ENCODE measurements around the gene ARHGAP26. TPM values are rescaled to one million over a fixed set of nuclear protein-coding genes. Genes with fewer than 3 reads are reported as not detected.

ARHGAP26 gene
- total and polyA plus RNA-seq, 5 donors from 2014 or later: 2.8 to 40.5 (median 5.4) TPM

DNA sequence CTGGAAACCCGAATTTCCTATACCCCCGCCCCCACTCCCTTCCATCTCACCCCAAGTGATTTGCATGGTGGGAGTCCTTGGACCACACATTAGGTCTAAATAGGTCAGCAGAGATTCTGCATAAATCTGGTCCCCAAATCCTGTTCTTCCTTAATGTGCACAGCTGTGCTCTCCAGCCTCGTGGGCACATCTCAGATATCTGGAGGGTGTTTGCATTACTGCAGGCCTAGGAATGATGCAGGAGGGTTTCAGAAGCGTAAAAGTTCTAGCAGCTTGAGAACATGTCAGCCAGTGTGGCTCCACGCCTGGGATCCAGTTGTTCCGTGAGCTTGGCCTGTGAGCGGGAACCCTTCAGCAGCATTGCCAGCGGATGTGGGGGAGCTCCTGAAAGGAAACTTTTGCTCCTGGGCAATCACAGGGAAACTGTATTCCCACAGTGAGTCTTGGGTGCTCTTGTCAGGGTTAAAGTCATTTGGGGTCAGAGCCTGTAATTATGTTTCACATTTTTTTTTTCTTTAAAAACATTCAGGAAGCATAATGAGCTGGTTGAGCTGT lies 12.9 kb downstream of the ARHGAP26 start:
- Histone ChIP-seq H3K27me3 (ENCODE audit: control insufficient read depth, insufficient read depth, low read length) (no peaks in the 10 kb centered on the region), H3K27ac (ENCODE audit: insufficient read depth, low read length, poor library complexity, severe bottlenecking) (no peak overlapping the region), H3K4me1 (ENCODE audit: control insufficient read depth, insufficient read depth, low read length, poor library complexity, severe bottlenecking) (peaks cover 19% of the 10 kb centered on the region), H3K9me3 (ENCODE audit: control insufficient read depth in 2 of 2, low read length in 2 of 2) (no peaks in the 10 kb centered on the region), H3K36me3 (ENCODE audit: control insufficient read depth, insufficient read depth, low read length) (no peaks in the 10 kb centered on the region), H3K4me3 (ENCODE audit: low read depth, low read length) (no peak overlapping the region)
- Mint-ChIP-seq H3K4me1 (peaks cover 7 to 44% (median 29%) of the 10 kb centered on the region in 4 donors), H3K36me3 (no peaks in the 10 kb centered on the region), H3K27ac (no peak overlapping the region), H3K27me3 (no peaks in the 10 kb centered on the region), H3K4me3 (peak overlapping the region in 2 of 4 donors; percentile 19 to 45), H3K9me3 (no peaks in the 10 kb centered on the region)
- ATAC-seq (ENCODE audit: low read depth in 2 of 2) (no peak), DNase-seq (no peak)

DNA sequence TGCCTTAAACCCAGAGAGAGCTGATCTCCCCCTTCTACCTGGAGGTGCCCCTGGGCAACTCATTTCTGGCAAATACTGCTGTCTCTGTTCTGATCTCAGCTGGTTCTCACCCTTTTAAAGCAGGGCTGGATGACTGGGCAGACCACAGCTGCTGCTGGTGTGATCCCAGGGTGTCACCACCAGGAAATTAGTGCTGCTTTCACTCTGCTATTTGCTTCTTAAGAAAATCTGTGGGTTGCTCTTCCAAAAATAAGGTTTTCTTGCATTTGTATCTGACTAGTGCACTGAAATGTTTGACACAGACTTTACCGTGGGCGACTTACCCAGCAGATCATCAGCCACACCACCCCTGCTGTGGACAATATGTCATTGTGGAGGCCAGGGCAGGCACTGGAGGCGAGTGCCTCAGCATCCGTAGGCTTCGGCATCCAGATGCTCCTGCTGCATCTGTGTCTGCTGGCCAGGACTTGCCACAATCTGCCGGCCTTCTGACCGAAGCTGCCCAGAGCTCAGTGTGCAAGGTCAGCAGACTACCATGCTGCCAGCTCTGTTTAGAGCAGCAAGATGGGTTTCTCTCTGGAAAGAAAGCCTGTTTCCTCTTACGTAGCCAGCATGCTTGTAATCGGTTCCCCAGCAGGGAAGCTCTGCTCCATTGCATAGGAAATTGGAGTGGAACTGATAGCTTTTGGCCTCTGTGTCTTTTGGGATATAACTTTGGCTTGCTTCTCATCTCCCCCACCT lies 13.6 kb downstream of the ARHGAP26 start:
- peak overlapping the region; percentile 42 to 87 (median 76) for H3K27ac Mint-ChIP-seq
- Histone ChIP-seq H3K4me3 (ENCODE audit: low read depth, low read length) (peak overlapping the region; percentile 42), H3K9me3 (ENCODE audit: control insufficient read depth in 2 of 2, low read length in 2 of 2) (no peaks in the 10 kb centered on the region), H3K27ac (ENCODE audit: insufficient read depth, low read length, poor library complexity, severe bottlenecking) (no peak overlapping the region), H3K27me3 (ENCODE audit: control insufficient read depth, insufficient read depth, low read length) (no peaks in the 10 kb centered on the region), H3K4me1 (ENCODE audit: control insufficient read depth, insufficient read depth, low read length, poor library complexity, severe bottlenecking) (peaks cover 19% of the 10 kb centered on the region), H3K36me3 (ENCODE audit: control insufficient read depth, insufficient read depth, low read length) (no peaks in the 10 kb centered on the region)
- H3K27me3 Mint-ChIP-seq: no peaks in the 10 kb centered on the region
- peaks cover 1% of the 10 kb centered on the region for H3K36me3 Mint-ChIP-seq
- peak overlapping the region; percentile 47 to 78 (median 60) for H3K4me3 Mint-ChIP-seq
- ATAC-seq (ENCODE audit: low read depth in 2 of 2): peak; percentile 52 to 56
- DNase-seq: peak in 1 of 3 donors; percentile 63
- peaks cover 7 to 42% (median 26%) of the 10 kb centered on the region in 4 donors for H3K4me1 Mint-ChIP-seq
- no peaks in the 10 kb centered on the region for H3K9me3 Mint-ChIP-seq

DNA sequence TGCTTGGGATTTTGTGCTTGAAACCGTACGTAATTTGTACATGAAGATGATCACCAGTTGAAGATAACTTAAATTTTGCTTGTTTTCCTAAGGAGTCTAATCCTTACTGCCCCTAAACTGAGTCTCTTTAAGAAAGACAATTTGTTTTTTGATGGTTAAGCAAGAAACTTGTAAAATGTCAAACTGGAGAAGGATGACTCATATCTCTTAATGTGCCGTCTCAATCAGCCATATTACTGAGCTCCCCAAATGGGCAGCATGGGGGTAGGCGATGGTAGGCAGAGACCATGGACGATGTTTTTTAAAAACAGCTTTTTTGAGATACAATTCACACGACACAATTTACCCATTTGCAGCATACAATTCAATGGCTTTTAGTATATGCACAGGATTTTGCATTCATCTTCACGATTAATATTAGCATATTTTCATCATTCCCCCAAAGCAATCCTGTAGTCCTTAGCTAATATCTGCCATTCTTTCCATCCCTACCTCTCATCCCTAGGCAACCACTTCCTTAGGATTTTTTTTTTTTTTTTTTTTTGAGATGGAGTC lies 14.3 kb downstream of the ARHGAP26 start:
- Mint-ChIP-seq H3K9me3 (no peaks in the 10 kb centered on the region), H3K27me3 (no peaks in the 10 kb centered on the region), H3K4me3 (peak overlapping the region; percentile 47 to 78 (median 60)), H3K27ac (peak overlapping the region; percentile 42 to 87 (median 76)), H3K36me3 (peaks cover 3% of the 10 kb centered on the region), H3K4me1 (peaks cover 7 to 36% (median 23%) of the 10 kb centered on the region in 4 donors)
- H3K9me3 ChIP-seq (ENCODE audit: control insufficient read depth in 2 of 2, low read length in 2 of 2): no peaks in the 10 kb centered on the region
- peaks cover 19% of the 10 kb centered on the region for H3K4me1 ChIP-seq (ENCODE audit: control insufficient read depth, insufficient read depth, low read length, poor library complexity, severe bottlenecking)
- H3K27ac ChIP-seq (ENCODE audit: insufficient read depth, low read length, poor library complexity, severe bottlenecking): no peak overlapping the region
- DNase-seq: no peak
- H3K27me3 ChIP-seq (ENCODE audit: control insufficient read depth, insufficient read depth, low read length): no peaks in the 10 kb centered on the region
- H3K36me3 ChIP-seq (ENCODE audit: control insufficient read depth, insufficient read depth, low read length): no peaks in the 10 kb centered on the region
- no peak for ATAC-seq (ENCODE audit: low read depth in 2 of 2)
- H3K4me3 ChIP-seq (ENCODE audit: low read depth, low read length): peak overlapping the region; percentile 42

DNA sequence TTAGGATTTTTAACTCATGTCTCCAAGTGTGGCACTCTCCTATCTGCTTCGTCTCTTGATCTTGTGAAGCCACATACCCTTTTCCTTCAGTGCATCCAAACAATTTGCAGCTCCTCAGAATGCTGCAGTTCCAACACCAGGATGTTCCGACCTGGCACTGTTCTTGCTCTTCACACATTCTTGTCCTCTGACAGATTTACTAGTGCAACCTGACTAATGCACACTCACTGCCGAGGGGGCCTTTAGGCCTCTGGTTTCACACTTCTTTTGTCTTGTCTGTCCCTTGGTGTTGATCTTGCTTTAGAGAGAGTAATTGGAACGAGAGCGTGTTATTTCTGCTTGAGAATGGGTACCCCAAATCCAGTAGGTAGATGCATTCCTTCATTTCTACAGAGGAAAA lies 15.0 kb downstream of the ARHGAP26 start:
- Mint-ChIP-seq H3K4me1 (peaks cover 0 to 36% (median 22%) of the 10 kb centered on the region in 4 donors), H3K27me3 (no peaks in the 10 kb centered on the region), H3K9me3 (no peaks in the 10 kb centered on the region), H3K36me3 (peaks cover 3% of the 10 kb centered on the region), H3K27ac (no peak overlapping the region), H3K4me3 (no peak overlapping the region)
- no peaks in the 10 kb centered on the region for H3K9me3 ChIP-seq (ENCODE audit: control insufficient read depth in 2 of 2, low read length in 2 of 2)
- no peaks in the 10 kb centered on the region for H3K27me3 ChIP-seq (ENCODE audit: control insufficient read depth, insufficient read depth, low read length)
- H3K27ac ChIP-seq (ENCODE audit: insufficient read depth, low read length, poor library complexity, severe bottlenecking): no peak overlapping the region
- peaks cover 19% of the 10 kb centered on the region for H3K4me1 ChIP-seq (ENCODE audit: control insufficient read depth, insufficient read depth, low read length, poor library complexity, severe bottlenecking)
- H3K36me3 ChIP-seq (ENCODE audit: control insufficient read depth, insufficient read depth, low read length): no peaks in the 10 kb centered on the region
- H3K4me3 ChIP-seq (ENCODE audit: low read depth, low read length): no peak overlapping the region
- no peak for DNase-seq
- ATAC-seq (ENCODE audit: low read depth in 2 of 2): no peak

DNA sequence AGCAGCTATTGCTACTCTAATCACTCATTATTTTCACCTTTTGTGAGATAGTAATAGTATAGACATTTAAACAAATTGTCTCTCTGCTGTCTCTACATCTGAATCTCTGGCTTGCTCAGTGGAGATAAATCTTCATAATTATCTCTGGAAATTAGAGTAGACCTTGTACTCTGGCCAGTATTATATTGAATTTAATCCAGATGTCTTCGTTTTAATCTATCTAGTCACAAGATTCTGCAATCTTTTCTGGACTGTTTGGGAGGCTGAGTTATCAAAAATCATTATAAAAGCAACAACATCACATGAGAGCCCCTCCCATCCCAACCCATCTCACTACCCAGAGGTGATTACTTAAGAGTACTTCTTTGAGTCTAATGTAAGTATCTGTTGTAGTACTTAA lies 19.0 kb downstream of the ARHGAP26 start:
- DNase-seq: no peak
- Mint-ChIP-seq H3K27me3 (no peaks in the 10 kb centered on the region), H3K4me1 (peaks cover 0 to 19% (median 16%) of the 10 kb centered on the region in 4 donors), H3K4me3 (no peak overlapping the region), H3K36me3 (peaks cover 8% of the 10 kb centered on the region), H3K9me3 (no peaks in the 10 kb centered on the region), H3K27ac (no peak overlapping the region)
- Histone ChIP-seq H3K27ac (ENCODE audit: insufficient read depth, low read length, poor library complexity, severe bottlenecking) (no peak overlapping the region), H3K9me3 (ENCODE audit: control insufficient read depth in 2 of 2, low read length in 2 of 2) (no peaks in the 10 kb centered on the region), H3K4me3 (ENCODE audit: low read depth, low read length) (no peak overlapping the region), H3K4me1 (ENCODE audit: control insufficient read depth, insufficient read depth, low read length, poor library complexity, severe bottlenecking) (peaks cover 8% of the 10 kb centered on the region), H3K27me3 (ENCODE audit: control insufficient read depth, insufficient read depth, low read length) (no peaks in the 10 kb centered on the region), H3K36me3 (ENCODE audit: control insufficient read depth, insufficient read depth, low read length) (no peaks in the 10 kb centered on the region)
- ATAC-seq (ENCODE audit: low read depth in 2 of 2): no peak

DNA sequence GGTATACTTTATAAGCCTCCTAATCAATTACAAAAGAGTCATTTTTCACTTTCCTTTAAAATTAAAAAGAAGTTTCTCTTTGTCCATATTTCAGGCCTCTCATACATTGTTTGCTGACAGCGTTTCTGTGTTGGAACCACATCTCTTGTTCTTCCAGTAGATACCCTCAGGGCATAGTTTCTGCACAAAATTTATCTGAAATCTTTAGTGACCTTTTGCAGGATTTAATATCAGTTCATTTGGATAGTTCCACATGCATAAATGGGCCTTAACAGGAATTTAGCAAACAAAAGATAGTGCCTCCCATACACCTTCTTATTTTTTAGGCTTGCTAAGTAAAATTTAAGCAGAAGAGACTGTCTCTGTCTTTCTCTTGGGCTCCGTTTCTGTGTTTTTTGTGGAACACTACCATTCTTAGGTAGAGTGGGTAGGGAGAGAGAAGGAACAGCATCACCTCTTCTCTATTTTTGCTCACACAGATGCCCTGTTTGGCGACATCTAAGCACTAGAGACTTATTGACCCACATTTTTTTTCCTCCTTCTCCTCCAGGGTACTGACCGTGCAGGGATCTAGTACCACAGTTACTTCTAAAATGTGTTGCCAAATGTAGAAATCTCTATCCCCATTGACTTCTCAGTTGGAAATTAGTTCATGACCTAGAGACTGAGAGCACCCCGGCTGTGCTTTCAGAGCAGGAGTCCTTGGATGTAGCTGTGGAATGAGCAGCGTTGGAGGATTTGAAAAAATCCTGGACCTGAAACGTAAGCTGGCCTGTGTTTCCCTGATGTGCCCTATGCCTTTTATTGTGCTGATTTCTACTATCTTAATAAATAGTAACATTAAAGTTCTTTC lies 22.1 kb downstream of the ARHGAP26 start:
- no peak overlapping the region for H3K4me3 Mint-ChIP-seq
- no peaks in the 10 kb centered on the region for H3K27me3 Mint-ChIP-seq
- Histone ChIP-seq H3K27me3 (ENCODE audit: control insufficient read depth, insufficient read depth, low read length) (no peaks in the 10 kb centered on the region), H3K9me3 (ENCODE audit: control insufficient read depth in 2 of 2, low read length in 2 of 2) (no peaks in the 10 kb centered on the region), H3K27ac (ENCODE audit: insufficient read depth, low read length, poor library complexity, severe bottlenecking) (no peak overlapping the region), H3K36me3 (ENCODE audit: control insufficient read depth, insufficient read depth, low read length) (no peaks in the 10 kb centered on the region), H3K4me1 (ENCODE audit: control insufficient read depth, insufficient read depth, low read length, poor library complexity, severe bottlenecking) (no peaks in the 10 kb centered on the region), H3K4me3 (ENCODE audit: low read depth, low read length) (no peak overlapping the region)
- DNase-seq: no peak
- H3K4me1 Mint-ChIP-seq: peaks cover 0 to 18% (median 9%) of the 10 kb centered on the region in 4 donors
- H3K27ac Mint-ChIP-seq: no peak overlapping the region
- H3K9me3 Mint-ChIP-seq: no peaks in the 10 kb centered on the region
- peaks cover 8% of the 10 kb centered on the region for H3K36me3 Mint-ChIP-seq
- ATAC-seq (ENCODE audit: low read depth in 2 of 2): no peak

DNA sequence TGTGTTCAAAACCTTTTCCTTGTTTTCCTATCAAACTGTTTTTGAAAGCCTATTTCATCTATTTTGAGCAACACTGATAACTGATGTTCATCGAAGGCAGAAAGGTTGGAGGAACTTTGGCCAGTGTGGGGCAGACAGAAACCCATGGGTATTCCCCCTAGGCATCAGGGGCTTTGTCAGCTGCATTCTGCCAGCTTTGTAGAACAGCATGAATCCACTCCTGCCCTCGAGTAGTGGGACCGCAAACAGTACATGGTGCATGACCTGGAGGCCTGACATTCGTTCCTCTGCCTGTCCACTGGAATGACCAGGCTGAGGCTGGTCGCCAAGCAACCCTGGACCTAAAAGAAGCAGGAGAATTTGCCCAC lies 22.7 kb downstream of the ARHGAP26 start:
- Histone ChIP-seq H3K36me3 (ENCODE audit: control insufficient read depth, insufficient read depth, low read length) (no peaks in the 10 kb centered on the region), H3K9me3 (ENCODE audit: control insufficient read depth in 2 of 2, low read length in 2 of 2) (no peaks in the 10 kb centered on the region), H3K4me3 (ENCODE audit: low read depth, low read length) (no peak overlapping the region), H3K27me3 (ENCODE audit: control insufficient read depth, insufficient read depth, low read length) (no peaks in the 10 kb centered on the region), H3K4me1 (ENCODE audit: control insufficient read depth, insufficient read depth, low read length, poor library complexity, severe bottlenecking) (peaks cover under 1% of the 10 kb centered on the region), H3K27ac (ENCODE audit: insufficient read depth, low read length, poor library complexity, severe bottlenecking) (no peak overlapping the region)
- H3K9me3 Mint-ChIP-seq: no peaks in the 10 kb centered on the region
- DNase-seq (no peak), ATAC-seq (ENCODE audit: low read depth in 2 of 2) (no peak)
- no peak overlapping the region for H3K4me3 Mint-ChIP-seq
- H3K27ac Mint-ChIP-seq: no peak overlapping the region
- H3K4me1 Mint-ChIP-seq: peaks cover 0 to 17% (median 11%) of the 10 kb centered on the region in 4 donors
- H3K36me3 Mint-ChIP-seq: peaks cover 8% of the 10 kb centered on the region
- H3K27me3 Mint-ChIP-seq: no peaks in the 10 kb centered on the region
